Measurements from ENCODE around the gene B9D2.
A peak's percentile ranks its signal among the peaks of the same experiment; 100 is the strongest.
"Not testable (repeated sequence)": the region's sequence is repeated elsewhere in the genome, so short reads cannot be mapped to it uniquely, and the experiment has no call there.

Gene B9D2

DNA sequence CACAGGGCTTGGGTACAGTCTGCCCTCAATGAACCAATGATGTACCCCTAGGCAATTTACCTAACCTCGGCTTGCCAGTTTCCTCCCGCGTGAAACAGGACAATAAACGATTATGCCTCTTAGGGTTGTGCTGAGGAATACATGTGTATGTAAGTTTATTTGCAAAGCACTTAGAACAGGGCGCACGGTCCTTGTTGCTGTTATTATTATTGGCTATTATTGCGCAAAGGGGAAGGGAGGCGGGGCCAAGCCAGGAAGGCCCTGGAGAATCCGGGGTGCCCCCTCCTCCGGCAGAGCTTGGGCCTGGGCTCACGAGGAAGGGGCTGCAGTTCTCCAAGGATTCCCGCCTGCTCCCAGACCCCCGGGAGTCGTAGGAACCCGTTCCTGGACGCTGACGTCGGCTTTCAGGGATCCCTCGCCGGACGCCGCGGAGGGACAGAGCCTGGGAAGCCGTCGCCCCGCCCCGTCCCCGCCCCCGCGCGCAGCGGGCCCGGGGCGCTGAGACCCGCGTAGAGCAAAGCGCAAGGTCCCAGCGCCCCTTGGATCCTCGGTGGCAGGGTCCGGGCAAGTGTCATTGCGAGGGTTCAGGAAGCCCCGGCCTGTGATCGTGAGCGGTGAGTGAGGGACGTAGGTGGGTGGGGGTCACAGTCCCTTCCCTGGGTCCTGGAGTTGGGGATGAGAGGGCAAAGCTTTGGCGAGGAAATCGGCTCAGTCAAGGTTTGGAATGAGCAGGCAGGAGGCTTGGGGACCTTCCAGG lies 12.5 kb upstream of the B9D2 start, which contains the start of gene TMEM91:
Gene TMEM91, plus strand, starts transcription at position 293 of the 757 bp plus-strand sequence. CDS start 1,777 bp downstream, outside the sequence.
- TF ChIP-seq, protein P1, sequence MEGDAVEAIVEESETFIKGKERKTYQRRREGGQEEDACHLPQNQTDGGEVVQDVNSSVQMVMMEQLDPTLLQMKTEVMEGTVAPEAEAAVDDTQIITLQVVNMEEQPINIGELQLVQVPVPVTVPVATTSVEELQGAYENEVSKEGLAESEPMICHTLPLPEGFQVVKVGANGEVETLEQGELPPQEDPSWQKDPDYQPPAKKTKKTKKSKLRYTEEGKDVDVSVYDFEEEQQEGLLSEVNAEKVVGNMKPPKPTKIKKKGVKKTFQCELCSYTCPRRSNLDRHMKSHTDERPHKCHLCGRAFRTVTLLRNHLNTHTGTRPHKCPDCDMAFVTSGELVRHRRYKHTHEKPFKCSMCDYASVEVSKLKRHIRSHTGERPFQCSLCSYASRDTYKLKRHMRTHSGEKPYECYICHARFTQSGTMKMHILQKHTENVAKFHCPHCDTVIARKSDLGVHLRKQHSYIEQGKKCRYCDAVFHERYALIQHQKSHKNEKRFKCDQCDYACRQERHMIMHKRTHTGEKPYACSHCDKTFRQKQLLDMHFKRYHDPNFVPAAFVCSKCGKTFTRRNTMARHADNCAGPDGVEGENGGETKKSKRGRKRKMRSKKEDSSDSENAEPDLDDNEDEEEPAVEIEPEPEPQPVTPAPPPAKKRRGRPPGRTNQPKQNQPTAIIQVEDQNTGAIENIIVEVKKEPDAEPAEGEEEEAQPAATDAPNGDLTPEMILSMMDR (IDR thresholded peaks at IDR 0.05; ENCODE audit: low read depth, low read length, missing control alignments), result no peak
- in situ Hi-C loops (cut with HindIII; ENCODE audit: low sequenced_read_pairs), result no loop called here
- DNase-seq (ENCODE audit: low read depth), result no peak
- H3K4me3 ChIP-seq (ENCODE audit: low read depth, low read length), result peak within 1 kb of the TSS; percentile 45

- peak; percentile 86 for DNase-seq (ENCODE audit: low read depth)
- in situ Hi-C loops (cut with HindIII; ENCODE audit: low sequenced_read_pairs), result no loop called here
- no peak overlapping the region for H3K4me3 ChIP-seq (ENCODE audit: low read depth, low read length)
- TF ChIP-seq, protein P1 (IDR thresholded peaks at IDR 0.05; ENCODE audit: low read depth, low read length, missing control alignments), result no peak
Observed at GRCh38 chr19:41373993-41374392, 10.0 kb upstream of the B9D2 start.

DNA sequence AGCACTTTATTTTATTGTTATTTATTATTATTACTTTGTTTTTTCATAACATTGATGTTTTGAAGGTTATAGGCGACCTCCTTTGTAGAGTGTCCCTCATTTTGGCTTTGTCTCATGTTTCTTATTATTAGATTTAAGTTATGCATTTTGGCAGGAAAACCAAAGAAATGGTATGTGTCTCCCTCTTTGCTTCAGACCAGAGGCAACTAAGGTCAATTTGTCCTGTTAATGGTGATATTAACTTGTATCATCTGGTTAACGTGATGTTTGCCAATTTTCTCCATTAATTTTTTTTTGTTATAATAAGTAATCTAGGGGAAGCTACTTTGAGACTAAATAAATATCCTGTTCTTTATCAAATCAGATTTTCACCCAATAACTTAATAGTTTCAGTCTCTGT lies 8.6 kb upstream of the B9D2 start:
- in situ Hi-C loops (cut with HindIII; ENCODE audit: low sequenced_read_pairs), result no loop called here
- DNase-seq (ENCODE audit: low read depth), result no peak
- TF ChIP-seq, protein P1 (IDR thresholded peaks at IDR 0.05; ENCODE audit: low read depth, low read length, missing control alignments), result no peak
- no peak overlapping the region for H3K4me3 ChIP-seq (ENCODE audit: low read depth, low read length)

DNA sequence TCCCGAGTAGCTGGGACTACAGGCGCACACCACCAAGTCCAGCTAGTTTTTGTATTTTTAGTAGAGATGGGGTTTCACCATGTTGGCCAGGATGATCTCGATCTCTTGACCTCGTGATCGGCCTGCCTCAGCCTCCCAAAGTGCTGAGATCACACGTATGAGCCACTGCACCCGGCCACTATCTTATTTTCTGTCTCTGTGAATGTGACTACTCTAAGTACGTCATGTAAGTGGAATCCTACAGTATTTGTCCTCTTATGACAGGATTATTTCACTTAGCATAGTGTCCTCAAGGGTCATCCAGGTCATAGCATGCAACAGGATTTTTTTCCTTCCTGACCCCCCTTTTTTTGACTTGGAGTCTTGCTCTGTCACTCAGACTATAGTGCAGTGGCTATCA lies 7.6 kb upstream of the B9D2 start:
- H3K4me3 ChIP-seq (ENCODE audit: low read depth, low read length), result no peak overlapping the region
- in situ Hi-C loops (cut with HindIII; ENCODE audit: low sequenced_read_pairs), result no loop called here
- TF ChIP-seq, protein P1 (IDR thresholded peaks at IDR 0.05; ENCODE audit: low read depth, low read length, missing control alignments), result no peak
- DNase-seq (ENCODE audit: low read depth), result no peak

- DNase-seq (ENCODE audit: low read depth); H3K4me3 ChIP-seq (ENCODE audit: low read depth, low read length); in situ Hi-C loops (cut with HindIII; ENCODE audit: low sequenced_read_pairs): not testable (repeated sequence)
Observed at GRCh38 chr19:41371119-41371518, 7.2 kb upstream of the B9D2 start.

- in situ Hi-C loops (cut with HindIII; ENCODE audit: low sequenced_read_pairs), result no loop called here
- TF ChIP-seq, protein P1 (IDR thresholded peaks at IDR 0.05; ENCODE audit: low read depth, low read length, missing control alignments), result no peak
- no peak for DNase-seq (ENCODE audit: low read depth)
- H3K4me3 ChIP-seq (ENCODE audit: low read depth, low read length), result no peak overlapping the region
Observed at GRCh38 chr19:41369769-41370168, 5.8 kb upstream of the B9D2 start.

GRCh38 chr19:41367848-41368301 lies 3.9 kb upstream of the B9D2 start:
- peak; percentile 83 for DNase-seq (ENCODE audit: low read depth)
- in situ Hi-C loops (cut with HindIII; ENCODE audit: low sequenced_read_pairs), result no loop called here
- TF ChIP-seq, protein P1 (IDR thresholded peaks at IDR 0.05; ENCODE audit: low read depth, low read length, missing control alignments), result no peak
- no peak overlapping the region for H3K4me3 ChIP-seq (ENCODE audit: low read depth, low read length)
